Heart left ventricle (tissue), 13 donors: ENCODE measurements around the gene SSC5D.

ENCODE experiments used
- POLR2A ChIP-seq, 2 donors: fragments of 450-650 bp; IDR thresholded peaks; one replicate each; pipeline ENCODE4 v1.6.1; 2017; ENCODE audit warnings: antibody characterized with exemption in 2 of 2, mild to moderate bottlenecking in 2 of 2, moderate library complexity in 2 of 2
- TF ChIP-seq, protein P1 (sequence below), 12 donors: fragments of 200-600 bp; sonication (generic) in 4 of 12; IDR thresholded peaks; one replicate each; pipeline versions ENCODE4 v1.5.0 to v1.8.0; 2018 to 2022; ENCODE audit warnings: antibody characterized with exemption in 12 of 12, mild to moderate bottlenecking in 5 of 12
- donor health status: ischemic (EF 13 %, LVEDD 7.1; RV severe dilation, severe dysfunction).
- donor health status: DM: no; HTN: yes; CAD: no.
- donor health status: DM: no; HTN: no; CAD: no.
- donor health status: ischemic (EF 25% LVEDD 6.9; RV normal size, moderate dysfunction).
- donor health status: ischemic (EF 25% LVEDD 5.7; RV mildly dilated, moderate dysfunction).
- donor health status: ischemic (EF 35%, LVEDD 5.7; RV mildly dilated, moderate dysfunction).
- donor health status: nonischemic (EF 11% LVEDD 7.7; RV severe dilation, severe dysfunction).
- donor health status: DM: yes; HTN: yes; CAD: no.
- donor health status: PGD.
- donor health status: ischemic (EF 29% LVEDD 5.4; RV normal size, mild dysfunction).
- donor health status: nonischemic (EF 23%, LVEDD 6.1; RV moderate dilation, normal function).

DNA sequence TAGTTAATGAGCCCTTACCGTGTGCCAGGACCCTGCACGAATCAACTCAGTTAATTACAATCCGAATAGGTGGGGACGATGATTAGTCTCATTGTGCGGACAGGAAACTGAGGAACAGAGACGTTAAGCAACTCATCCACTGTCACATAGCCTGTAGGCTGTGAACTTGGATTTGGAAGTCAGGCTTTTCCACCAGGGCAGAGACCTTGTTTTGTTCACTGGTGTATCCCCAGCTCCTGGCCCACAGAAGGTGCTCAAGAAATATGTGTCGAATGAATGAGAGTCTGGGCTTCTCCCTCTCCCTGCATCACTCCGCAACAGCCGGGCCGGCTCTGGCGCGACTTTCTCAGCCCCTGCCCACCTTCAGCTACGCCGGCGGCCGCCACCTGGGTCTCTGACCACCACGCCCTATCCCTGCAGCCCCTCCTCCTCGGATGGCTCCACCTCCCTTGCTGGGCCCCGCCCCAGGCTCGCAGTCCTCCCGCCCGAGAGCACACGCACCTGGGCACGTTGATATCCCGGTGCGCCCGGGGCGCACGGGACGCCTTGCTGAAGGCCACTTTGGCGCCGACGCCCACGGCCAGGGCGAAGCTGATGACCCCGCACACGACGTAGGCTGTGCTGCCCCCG lies 46.4 kb upstream of the SSC5D start:
- TF ChIP-seq, protein P1, sequence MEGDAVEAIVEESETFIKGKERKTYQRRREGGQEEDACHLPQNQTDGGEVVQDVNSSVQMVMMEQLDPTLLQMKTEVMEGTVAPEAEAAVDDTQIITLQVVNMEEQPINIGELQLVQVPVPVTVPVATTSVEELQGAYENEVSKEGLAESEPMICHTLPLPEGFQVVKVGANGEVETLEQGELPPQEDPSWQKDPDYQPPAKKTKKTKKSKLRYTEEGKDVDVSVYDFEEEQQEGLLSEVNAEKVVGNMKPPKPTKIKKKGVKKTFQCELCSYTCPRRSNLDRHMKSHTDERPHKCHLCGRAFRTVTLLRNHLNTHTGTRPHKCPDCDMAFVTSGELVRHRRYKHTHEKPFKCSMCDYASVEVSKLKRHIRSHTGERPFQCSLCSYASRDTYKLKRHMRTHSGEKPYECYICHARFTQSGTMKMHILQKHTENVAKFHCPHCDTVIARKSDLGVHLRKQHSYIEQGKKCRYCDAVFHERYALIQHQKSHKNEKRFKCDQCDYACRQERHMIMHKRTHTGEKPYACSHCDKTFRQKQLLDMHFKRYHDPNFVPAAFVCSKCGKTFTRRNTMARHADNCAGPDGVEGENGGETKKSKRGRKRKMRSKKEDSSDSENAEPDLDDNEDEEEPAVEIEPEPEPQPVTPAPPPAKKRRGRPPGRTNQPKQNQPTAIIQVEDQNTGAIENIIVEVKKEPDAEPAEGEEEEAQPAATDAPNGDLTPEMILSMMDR (IDR thresholded peaks at IDR 0.05), result no peak
- no peak for TF ChIP-seq POLR2A (IDR thresholded peaks at IDR 0.05)
